Activated CD4-positive, alpha-beta T cell treated with anti-CD3 and anti-CD28 coated beads for 24 hours (primary cell): ENCODE data around the gene ELMO1.
"Not testable (repeated sequence)": the region's sequence is repeated elsewhere in the genome, so short reads cannot be mapped to it uniquely, and the experiment has no call there.

Source experiments
- DNase-seq, 2 donors: peaks; one replicate each; pipeline ENCODE4 v3.0.0-alpha.2; 2020; ENCODE audit warnings: low read depth in 2 of 2

Gene ELMO1

DNA sequence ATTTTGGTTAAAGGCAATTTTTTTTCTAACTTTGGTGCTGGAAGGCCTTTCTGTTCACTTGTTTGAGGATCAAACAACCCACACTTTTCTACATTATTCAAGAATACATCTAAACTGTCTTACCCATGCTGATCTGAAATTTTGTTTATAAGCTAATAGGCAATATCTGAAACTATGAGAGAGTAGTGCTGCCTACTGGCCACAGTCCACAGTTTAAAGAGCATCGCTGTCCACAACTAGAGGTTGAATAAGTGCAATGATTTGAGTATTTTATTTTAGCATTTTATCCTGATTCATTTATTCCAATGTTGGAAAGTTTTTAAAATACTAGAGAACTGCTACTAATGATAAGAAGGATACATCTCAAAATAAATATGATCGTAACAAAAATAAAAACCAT is 306.9 kb downstream of the ELMO1 start:
- DNase-seq, result no peak

DNA sequence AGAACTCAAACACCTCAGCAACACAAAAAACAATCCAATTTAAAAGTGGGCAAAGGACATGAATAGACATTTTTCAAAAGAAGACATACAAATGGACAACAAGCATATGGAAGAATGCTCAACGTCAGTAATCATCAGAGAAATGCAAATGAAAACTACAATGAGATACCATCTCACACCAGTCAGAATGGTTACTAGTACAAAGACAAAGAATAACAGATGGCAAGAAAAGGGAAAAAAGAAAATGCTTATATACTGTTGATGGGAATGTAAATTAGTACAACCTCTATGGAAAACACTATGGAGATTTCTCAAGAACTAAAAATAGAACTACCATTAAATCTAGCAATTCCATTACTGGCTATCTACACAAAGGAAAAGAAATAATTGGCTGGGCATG is 314.8 kb downstream of the ELMO1 start:
- not testable (repeated sequence) for DNase-seq

DNA sequence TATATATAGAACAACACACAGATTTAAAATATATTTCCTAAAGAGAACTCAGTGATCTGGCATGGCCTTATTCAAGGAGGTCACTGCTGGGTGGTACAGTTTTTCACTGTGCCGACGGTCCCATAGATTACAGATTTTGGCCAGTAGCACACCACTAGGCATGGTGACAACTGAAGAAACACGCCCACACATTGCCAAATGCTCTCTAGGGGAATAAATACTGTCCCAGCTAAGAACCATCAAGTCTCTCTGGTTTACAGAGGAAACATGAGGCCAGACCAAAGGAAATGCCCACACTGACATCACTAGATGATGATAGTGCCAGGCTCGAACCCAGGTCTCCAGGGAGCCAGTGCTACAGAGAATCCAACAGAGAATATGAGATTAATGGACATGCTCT is 316.8 kb downstream of the ELMO1 start:
- no peak for DNase-seq

- DNase-seq, result no peak
Measured at GRCh38 chr7:37129035-37129425, 319.6 kb downstream of the ELMO1 start.

DNA sequence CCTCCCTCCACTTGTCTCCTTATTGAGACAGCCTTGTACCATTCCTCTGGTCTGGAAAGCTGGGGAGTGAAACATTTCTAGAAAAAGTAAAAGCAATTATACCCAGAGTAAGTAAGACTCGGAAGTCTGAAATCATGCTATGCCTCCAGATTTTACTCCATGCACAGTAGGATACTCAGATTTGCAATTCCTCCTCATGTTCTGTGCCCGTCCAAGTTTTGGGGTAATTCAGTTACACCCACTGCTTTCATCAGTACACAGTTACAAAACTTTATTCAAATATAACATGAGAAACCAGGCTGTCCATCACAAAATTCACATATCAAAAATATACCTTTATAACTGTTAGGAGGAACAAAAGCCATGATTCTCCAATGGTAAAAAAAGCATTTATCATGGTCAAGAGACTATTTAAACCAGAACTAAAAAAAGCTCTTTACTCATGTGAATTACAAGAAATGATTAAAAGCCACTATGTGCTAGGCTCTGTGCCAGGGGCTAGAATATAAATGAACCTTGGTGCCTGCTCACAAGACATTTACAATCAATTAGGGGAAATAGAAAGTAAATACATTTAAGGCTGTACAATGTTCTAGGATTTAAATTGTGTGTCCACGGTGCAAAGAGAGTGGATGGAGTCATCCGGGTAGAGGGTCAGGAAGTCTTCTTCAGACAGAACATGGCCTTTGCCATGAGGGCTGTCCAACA is 320.2 kb downstream of the ELMO1 start:
- DNase-seq, result no peak

DNA sequence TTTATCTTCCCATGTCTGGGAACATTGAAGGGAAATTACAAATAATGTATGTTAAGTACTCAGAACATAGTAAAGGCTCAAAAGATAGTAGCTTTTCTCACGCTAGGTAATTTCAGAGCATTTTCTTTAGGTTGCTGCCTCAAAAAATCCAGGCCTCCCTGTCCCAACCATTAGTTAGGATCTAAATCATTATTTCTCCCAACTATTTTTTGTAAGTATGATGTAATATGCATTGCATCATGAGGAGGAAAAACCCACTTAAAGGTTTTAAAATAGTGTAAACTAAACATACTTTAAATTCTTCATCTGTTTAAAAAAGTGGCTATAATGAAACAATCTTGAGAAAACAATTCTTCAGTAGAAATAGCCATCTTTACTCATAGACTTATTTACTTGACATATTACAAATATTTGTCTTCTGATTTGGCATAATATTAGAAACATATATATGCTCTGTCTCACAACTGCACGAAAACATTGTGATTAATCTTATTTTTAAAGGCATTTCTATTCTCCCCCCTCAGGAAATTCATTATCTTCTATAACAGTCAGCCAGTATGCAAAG is 329.3 kb downstream of the ELMO1 start:
- DNase-seq, result no peak

GRCh38 chr7:37118004-37118403 is 330.7 kb downstream of the ELMO1 start:
- DNase-seq, result no peak

GRCh38 chr7:37117292-37117691 is 331.4 kb downstream of the ELMO1 start:
- DNase-seq, result no peak

- no peak for DNase-seq
Measured at GRCh38 chr7:37116093-37116701, 332.5 kb downstream of the ELMO1 start.

GRCh38 chr7:37113661-37114355 is 334.9 kb downstream of the ELMO1 start:
- no peak for DNase-seq

DNA sequence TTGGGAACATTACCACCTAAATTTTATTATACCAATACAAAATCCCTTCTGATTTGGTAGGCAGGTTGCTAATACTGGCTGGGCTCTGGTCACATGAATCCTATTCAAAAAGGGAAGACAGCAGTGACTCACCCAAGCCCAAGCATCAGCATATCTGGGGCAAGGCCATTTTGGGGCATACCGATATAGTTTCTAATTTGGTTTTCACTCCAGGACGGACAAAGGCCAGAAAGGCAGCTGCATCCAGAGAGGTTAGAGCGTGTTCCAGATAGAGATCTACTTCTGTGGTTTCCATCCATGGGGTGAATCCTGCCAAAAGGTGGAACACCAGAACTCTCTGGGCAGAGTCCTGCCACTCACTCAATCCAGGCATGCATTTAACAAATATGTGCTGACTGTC is 335.8 kb downstream of the ELMO1 start:
- DNase-seq, result no peak

DNA sequence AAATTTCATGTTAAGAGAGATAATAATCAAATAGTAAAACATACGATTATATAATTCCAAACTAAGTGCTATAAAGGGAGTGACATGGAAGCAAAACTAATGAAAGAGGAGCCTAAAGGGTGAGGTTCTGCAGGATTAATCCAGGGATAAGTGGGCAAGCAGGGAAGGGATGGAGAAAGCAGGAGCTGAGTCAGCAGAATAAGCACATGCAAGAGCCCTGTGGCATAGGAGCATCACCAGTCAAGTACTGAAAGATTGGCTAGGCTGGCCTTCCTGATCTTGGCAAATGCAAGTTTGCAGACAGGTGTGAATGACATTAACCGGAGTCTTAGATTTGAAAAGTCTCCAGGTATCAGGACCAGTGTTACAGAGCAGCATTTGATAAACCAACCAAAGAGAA is 336.4 kb downstream of the ELMO1 start:
- no peak for DNase-seq

DNA sequence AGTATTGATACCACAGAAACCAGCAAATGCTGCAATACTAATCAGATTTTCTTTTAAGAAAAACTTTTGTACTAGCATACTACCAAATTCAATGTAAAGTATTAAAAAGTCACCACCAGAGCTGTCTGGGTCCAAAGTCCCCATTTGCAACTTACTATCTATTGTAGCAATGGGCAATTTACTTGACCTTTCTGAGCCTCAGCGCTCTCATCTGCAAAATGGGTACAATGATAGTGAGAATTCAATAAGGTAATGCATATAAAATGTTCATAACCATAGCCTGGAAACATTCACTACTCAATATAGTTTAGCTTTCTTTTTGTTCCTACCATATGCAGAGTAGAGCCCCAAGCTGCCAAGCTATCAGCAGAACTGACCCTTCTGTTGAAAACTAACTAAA is 337.2 kb downstream of the ELMO1 start:
- no peak for DNase-seq

- DNase-seq, result no peak
Measured at GRCh38 chr7:37110660-37111424, 337.8 kb downstream of the ELMO1 start.

GRCh38 chr7:37109843-37110242 is 338.8 kb downstream of the ELMO1 start:
- no peak for DNase-seq

- no peak for DNase-seq
Measured at GRCh38 chr7:37109016-37109683, 339.5 kb downstream of the ELMO1 start.

DNA sequence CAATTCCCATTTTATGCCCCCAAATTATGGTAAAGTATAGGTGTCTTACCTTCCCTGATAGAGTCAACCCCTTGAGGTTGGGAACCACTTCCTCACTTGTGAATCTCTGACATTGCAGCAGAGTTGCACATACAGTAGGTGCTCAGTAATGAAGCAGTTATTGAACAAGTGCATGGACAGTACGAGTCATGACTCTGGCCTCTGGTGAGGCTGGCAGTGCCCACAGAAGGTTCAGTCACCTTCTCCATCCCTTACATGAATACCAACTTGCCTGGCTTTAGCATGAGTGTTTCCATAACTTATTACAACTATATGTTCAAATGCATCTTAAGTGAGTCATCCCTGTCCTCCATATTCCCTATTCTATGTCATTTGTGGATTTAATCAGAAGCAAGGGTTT is 340.0 kb downstream of the ELMO1 start:
- DNase-seq, result no peak

DNA sequence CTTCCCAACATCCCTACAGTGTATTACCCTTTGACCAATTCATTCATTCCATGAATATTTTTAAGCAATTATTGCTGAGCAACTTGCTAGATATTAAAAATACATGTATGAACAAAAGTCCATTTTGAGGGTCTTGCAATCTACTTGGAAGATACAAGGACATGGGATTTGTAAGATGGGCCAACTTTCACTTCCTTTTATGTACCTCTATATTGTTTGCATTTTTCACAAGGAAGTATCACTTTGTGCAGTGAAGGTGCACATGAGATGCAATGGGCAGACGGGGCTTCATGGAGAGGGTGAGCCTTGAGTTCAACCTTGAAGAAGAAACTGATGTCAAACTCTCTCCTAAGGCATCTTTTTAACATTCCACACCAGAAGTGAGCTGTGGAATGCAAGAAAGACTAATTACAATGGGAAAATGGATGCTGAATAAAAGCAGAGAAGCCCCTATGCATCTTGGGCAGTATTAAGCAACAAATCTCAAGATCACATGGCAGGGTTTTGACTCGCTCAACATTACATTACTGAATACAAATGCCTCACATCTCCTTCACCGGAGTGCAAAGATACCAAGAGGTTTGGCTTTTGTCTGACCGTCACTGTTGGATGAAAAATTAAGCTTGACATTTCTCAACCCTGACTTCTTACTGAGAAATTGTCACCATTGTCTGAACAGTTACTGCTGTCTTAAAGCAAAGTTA is 341.5 kb downstream of the ELMO1 start:
- DNase-seq, result no peak

DNA sequence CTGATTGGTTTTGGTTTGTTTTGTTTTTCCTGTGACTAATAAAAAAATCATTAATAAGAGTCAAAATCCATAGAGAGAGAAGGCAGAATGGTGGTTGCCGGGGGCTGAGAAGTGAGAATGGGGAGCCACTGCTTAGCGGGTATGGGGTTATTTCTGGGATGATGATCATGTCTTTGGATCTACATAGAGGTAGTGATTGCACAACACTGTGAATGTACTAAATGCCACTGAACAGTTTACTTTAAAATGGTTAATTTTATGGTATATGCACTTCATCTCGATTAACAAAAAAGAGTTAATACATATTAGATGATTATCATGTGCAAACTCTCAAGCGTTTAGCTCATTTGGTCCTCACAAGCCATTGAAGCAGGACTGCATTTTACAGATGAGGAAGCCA is 342.9 kb downstream of the ELMO1 start:
- DNase-seq, result no peak

DNA sequence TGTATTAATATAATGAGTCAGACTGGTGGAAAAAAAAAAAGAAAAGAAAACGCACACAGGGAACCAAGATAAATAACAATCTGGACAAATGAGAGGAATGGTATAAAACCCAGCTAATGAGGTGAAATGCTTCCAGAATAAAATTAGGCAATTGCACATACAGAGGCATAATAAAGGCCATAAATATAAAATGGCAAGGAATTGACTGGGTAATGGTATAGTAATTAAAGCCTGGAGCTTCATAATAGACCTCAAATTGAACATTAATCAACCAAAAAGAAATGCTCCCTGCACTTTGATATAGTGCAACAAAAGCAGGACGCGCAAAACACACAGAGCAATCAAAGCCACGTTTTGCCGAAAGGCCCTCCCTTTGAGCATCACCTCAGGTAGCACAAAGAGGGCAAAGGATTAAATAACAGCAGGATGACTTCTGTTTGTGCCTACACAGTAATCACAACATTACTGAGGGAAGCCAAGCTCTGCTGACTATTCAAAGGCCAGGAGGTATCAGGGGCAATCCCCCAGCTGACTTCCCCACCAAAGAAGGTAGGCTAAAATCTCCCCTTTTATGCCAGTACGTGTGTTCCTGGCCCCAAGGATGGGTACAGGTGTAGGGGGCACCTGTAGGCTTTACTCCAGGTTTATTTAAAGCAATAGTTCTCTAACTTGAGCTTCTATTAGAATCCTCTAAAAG is 343.7 kb downstream of the ELMO1 start:
- DNase-seq, result no peak
